HL-60 (cell line): ENCODE data around the gene C18orf32.

ENCODE experiments used
- DNase-seq, 2 experiments: peaks; one replicate each; pipeline ENCODE4 v3.0.0-alpha.2; 2010 to 2020; ENCODE audit warnings: low read depth in 1 of 2, low spot score in 1 of 2
- H3K27ac ChIP-seq: fragments of 250-450 bp; sonication (Bioruptor Pico); replicated peaks from 2 replicates; pipeline ENCODE4 v1.5.1; 2020; ENCODE audit warnings: mild to moderate bottlenecking, moderate library complexity
- H3K27me3 ChIP-seq: fragments of 250-450 bp; sonication (Bioruptor Pico); 2 replicates; pipeline ENCODE4 v1.5.1; 2021; ENCODE audit warnings: mild to moderate bottlenecking, moderate library complexity; ENCODE audit not compliant: insufficient read depth, poor library complexity, severe bottlenecking
- H3K4me3 ChIP-seq: replicated peaks from 2 replicates; pipeline ENCODE4 v1.5.1; 2011; ENCODE audit warnings: mild to moderate bottlenecking, control low read depth, low read length; ENCODE audit not compliant: insufficient read depth
- GABPA ChIP-seq: IDR thresholded peaks from 2 replicates; pipeline ENCODE4 v1.6.1; 2012; ENCODE audit warnings: low read depth
- POLR2AphosphoS5 ChIP-seq: IDR thresholded peaks from 2 replicates; pipeline ENCODE4 v1.6.1; 2012; ENCODE audit warnings: low read depth
- SPI1 ChIP-seq: IDR thresholded peaks from 2 replicates; pipeline ENCODE4 v1.6.1; 2012; ENCODE audit warnings: low read depth, mild to moderate bottlenecking, borderline replicate concordance
- TF ChIP-seq, protein P1 (sequence below): IDR thresholded peaks from one replicate; pipeline ENCODE4 v1.5.1; 2011; ENCODE audit warnings: low read length, control low read depth, inconsistent platforms; ENCODE audit not compliant: insufficient read depth
- TF ChIP-seq, protein P2 (sequence below): IDR thresholded peaks from 2 replicates; pipeline ENCODE4 v1.6.1; 2012; ENCODE audit warnings: low read depth; ENCODE audit not compliant: insufficient replicate concordance

The C18orf32 gene

DNA sequence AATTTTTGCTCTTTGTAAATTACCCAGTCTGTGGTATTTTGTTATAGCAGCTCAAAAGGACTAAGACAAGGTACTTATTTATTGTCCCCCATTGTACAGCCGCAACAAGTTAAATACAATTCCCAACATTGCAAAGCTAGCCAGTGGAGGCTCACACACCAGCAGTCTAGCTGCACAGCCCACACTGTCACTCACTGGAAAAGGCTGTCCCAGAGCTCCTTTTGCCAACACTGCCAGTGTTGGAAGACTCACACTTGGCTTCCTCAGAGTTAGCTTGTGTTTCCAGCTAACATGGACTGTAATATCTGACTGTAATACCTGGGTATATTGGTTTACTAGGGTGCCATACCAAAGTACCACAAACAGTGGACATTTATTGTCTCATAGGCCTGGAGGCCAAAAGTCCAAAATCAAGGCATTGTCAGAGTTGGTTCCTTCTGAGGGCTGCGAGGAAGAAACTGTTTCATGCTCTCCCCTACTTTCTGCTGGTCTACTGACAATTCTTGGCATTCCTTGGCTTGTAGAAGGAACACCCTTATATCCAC is 19.9 kb downstream of the C18orf32 start:
- no peak overlapping the region for H3K4me3 ChIP-seq

DNA sequence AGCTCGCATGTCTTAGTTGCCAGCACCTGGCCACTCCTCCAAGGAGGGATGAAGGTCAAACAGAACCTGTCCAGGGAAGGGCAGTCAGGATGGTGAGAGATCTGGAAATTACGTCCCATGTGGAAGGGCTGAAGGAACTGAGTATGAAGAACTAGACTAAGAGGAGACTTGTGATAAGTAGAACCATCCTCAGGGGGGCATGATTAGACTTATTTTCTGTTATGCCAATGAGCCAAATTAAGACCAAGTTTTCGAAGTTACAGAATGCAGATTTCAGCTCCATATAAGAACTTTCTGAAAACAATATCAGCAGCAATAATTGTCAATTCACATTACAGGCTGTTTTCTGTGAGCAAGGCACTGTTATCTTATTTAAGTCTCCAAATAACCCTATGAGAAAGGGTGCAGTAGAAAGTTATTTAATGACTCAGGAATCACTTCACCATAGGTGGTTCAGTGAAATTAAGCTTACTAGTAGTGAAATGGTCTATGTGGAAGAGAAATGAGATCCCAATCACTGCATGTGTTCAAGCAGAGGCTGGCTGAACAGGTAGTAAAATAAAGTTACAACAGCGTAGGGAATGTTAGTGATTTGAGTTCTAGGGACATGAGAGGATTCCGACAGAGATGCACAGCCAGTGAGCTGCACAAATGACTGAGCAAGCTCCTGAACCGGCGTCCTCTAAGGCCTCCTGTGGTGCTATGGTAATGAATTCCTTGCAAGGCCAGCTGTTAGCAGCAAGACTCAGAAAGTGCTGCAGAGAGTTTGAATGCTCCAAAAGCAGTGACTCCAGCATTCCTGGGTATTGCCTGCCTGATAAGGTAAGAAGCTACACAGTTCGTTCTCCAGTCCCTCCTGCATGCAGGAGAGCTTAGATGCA is 22.1 kb downstream of the C18orf32 start:
- peak in 1 of 2 experiments; percentile 40 for DNase-seq
- H3K4me3 ChIP-seq: no peak overlapping the region
- no peaks in the 10 kb centered on the region for H3K27me3 ChIP-seq
- TF ChIP-seq, protein P1, sequence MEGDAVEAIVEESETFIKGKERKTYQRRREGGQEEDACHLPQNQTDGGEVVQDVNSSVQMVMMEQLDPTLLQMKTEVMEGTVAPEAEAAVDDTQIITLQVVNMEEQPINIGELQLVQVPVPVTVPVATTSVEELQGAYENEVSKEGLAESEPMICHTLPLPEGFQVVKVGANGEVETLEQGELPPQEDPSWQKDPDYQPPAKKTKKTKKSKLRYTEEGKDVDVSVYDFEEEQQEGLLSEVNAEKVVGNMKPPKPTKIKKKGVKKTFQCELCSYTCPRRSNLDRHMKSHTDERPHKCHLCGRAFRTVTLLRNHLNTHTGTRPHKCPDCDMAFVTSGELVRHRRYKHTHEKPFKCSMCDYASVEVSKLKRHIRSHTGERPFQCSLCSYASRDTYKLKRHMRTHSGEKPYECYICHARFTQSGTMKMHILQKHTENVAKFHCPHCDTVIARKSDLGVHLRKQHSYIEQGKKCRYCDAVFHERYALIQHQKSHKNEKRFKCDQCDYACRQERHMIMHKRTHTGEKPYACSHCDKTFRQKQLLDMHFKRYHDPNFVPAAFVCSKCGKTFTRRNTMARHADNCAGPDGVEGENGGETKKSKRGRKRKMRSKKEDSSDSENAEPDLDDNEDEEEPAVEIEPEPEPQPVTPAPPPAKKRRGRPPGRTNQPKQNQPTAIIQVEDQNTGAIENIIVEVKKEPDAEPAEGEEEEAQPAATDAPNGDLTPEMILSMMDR: peak; percentile 9
- TF ChIP-seq POLR2AphosphoS5: no peak
- H3K27ac ChIP-seq: no peak overlapping the region

More for the DNA sequence above, 19.9 kb downstream of the C18orf32 start:
- Histone ChIP-seq H3K27ac (no peak overlapping the region), H3K27me3 (no peaks in the 10 kb centered on the region)
- TF ChIP-seq GABPA (no peak), POLR2AphosphoS5 (no peak), SPI1 (no peak)
- TF ChIP-seq, protein P1: no peak
- TF ChIP-seq, protein P2, sequence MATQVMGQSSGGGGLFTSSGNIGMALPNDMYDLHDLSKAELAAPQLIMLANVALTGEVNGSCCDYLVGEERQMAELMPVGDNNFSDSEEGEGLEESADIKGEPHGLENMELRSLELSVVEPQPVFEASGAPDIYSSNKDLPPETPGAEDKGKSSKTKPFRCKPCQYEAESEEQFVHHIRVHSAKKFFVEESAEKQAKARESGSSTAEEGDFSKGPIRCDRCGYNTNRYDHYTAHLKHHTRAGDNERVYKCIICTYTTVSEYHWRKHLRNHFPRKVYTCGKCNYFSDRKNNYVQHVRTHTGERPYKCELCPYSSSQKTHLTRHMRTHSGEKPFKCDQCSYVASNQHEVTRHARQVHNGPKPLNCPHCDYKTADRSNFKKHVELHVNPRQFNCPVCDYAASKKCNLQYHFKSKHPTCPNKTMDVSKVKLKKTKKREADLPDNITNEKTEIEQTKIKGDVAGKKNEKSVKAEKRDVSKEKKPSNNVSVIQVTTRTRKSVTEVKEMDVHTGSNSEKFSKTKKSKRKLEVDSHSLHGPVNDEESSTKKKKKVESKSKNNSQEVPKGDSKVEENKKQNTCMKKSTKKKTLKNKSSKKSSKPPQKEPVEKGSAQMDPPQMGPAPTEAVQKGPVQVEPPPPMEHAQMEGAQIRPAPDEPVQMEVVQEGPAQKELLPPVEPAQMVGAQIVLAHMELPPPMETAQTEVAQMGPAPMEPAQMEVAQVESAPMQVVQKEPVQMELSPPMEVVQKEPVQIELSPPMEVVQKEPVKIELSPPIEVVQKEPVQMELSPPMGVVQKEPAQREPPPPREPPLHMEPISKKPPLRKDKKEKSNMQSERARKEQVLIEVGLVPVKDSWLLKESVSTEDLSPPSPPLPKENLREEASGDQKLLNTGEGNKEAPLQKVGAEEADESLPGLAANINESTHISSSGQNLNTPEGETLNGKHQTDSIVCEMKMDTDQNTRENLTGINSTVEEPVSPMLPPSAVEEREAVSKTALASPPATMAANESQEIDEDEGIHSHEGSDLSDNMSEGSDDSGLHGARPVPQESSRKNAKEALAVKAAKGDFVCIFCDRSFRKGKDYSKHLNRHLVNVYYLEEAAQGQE: no peak
- DNase-seq: no peak

DNA sequence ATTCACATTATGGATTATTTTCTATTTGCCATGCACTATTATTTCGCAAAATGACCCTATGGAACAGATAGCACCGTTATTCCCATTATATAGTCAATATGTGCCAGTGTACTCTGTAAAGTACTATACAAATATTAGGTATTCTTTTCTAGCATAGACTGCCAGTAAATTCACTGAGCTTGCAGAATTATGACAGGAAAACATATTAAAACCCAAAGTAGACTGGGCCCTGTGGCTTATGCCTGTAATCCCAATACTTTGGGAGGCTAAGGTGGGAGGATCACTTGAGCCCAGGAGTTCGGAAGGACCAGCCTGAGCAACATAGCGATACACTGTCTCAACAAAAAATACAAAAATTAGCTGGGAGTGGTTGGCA is 25.4 kb downstream of the C18orf32 start:
- no peak overlapping the region for H3K4me3 ChIP-seq
- no peak for DNase-seq
- TF ChIP-seq SPI1 (no peak), GABPA (no peak), POLR2AphosphoS5 (no peak)
- TF ChIP-seq, protein P1: no peak
- TF ChIP-seq, protein P2: no peak
- H3K27me3 ChIP-seq: no peaks in the 10 kb centered on the region
- H3K27ac ChIP-seq: no peak overlapping the region
